Activated T-cell treated with anti-CD3 and anti-CD28 coated beads, Interleukin-2, amount 50 U/mL, for 24 hours (primary cell): ENCODE data around the gene XYLT1.
"Not testable (repeated sequence)": the region's sequence is repeated elsewhere in the genome, so short reads cannot be mapped to it uniquely, and the experiment has no call there.

Source experiments
- DNase-seq: peaks from one replicate; pipeline ENCODE4 v3.0.0-alpha.2; 2020
- H3K27ac Mint-ChIP-seq: 2 replicates; pipeline ENCODE4 v1.8.0; 2020; ENCODE audit warnings: mild to moderate bottlenecking, mixed read lengths
- H3K27me3 Mint-ChIP-seq: 2 replicates; pipeline ENCODE4 v1.8.0; 2020; ENCODE audit warnings: mixed read lengths
- H3K36me3 Mint-ChIP-seq: 2 replicates; pipeline ENCODE4 v1.8.0; 2020; ENCODE audit warnings: low read depth, mixed read lengths
- H3K4me1 Mint-ChIP-seq: 2 replicates; pipeline ENCODE4 v1.8.0; 2020; ENCODE audit warnings: low read depth, mixed read lengths
- H3K4me3 Mint-ChIP-seq: 2 replicates; pipeline ENCODE4 v1.8.0; 2020; ENCODE audit warnings: mild to moderate bottlenecking, moderate library complexity, mixed read lengths
- H3K9me3 Mint-ChIP-seq: 2 replicates; pipeline ENCODE4 v1.8.0; 2020; ENCODE audit warnings: mixed read lengths

The XYLT1 gene, protein sequence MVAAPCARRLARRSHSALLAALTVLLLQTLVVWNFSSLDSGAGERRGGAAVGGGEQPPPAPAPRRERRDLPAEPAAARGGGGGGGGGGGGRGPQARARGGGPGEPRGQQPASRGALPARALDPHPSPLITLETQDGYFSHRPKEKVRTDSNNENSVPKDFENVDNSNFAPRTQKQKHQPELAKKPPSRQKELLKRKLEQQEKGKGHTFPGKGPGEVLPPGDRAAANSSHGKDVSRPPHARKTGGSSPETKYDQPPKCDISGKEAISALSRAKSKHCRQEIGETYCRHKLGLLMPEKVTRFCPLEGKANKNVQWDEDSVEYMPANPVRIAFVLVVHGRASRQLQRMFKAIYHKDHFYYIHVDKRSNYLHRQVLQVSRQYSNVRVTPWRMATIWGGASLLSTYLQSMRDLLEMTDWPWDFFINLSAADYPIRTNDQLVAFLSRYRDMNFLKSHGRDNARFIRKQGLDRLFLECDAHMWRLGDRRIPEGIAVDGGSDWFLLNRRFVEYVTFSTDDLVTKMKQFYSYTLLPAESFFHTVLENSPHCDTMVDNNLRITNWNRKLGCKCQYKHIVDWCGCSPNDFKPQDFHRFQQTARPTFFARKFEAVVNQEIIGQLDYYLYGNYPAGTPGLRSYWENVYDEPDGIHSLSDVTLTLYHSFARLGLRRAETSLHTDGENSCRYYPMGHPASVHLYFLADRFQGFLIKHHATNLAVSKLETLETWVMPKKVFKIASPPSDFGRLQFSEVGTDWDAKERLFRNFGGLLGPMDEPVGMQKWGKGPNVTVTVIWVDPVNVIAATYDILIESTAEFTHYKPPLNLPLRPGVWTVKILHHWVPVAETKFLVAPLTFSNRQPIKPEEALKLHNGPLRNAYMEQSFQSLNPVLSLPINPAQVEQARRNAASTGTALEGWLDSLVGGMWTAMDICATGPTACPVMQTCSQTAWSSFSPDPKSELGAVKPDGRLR

DNA sequence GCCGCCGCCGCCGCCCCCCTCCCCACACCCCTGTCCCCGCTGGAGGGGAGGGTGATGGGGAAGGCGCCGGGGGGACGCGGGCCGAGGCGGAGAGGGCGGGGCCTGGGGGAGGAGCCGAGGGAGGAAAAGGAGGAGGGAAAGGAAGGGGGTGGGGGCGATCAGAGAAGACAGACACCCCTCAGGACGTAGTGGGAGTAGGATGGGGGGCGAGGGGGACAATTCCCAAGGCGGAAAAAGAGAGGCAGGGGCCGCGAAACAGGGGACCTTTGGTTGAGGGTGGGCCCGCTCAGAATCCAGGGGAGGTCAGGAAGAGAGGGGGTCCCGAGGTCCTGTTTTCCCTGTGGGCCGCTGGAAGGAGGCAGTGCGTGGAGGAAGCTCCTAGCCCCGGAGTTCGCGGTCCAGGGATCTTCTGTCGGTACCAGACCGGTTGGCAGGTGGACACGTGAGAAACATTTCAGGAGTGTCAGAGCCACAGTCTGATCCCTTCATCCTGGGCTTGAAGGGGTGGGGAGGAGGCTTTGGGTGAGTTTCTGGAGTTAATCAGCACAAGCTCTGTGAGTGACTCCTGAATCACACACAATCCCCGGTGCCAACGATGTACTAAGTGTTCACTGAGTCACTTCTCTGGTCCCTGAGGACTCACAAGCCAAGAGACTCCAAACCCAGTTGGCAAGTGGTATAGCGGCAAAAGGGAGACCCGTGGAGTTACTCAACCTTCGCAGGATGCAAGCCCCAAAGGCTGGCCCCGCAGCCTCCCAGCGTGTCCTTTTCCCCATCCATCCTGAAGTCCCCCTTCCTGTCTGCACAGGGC, at the start of gene XYLT1:
XYLT1 (minus strand) TSS at position 53 of the 811 bp plus-strand sequence. CDS start 164 bp downstream, outside the sequence.
- no peaks in the 10 kb centered on the region for H3K27me3 Mint-ChIP-seq
- H3K4me1 Mint-ChIP-seq = peaks cover 68% of the 10 kb centered on the region
- H3K4me3 Mint-ChIP-seq = peak within 1 kb of the TSS; percentile 86
- DNase-seq = peak; percentile 69
- H3K36me3 Mint-ChIP-seq = peaks cover 4% of the 10 kb centered on the region
- no peaks in the 10 kb centered on the region for H3K9me3 Mint-ChIP-seq
- H3K27ac Mint-ChIP-seq = peak within 1 kb of the TSS; percentile 83

- peaks cover 6% of the 10 kb centered on the region for H3K27me3 Mint-ChIP-seq
- H3K4me3 Mint-ChIP-seq = no peak overlapping the region
- no peaks in the 10 kb centered on the region for H3K4me1 Mint-ChIP-seq
These were observed 49.4 kb upstream of the XYLT1 start for GRCh38 chr16:17520111-17520510.

DNA sequence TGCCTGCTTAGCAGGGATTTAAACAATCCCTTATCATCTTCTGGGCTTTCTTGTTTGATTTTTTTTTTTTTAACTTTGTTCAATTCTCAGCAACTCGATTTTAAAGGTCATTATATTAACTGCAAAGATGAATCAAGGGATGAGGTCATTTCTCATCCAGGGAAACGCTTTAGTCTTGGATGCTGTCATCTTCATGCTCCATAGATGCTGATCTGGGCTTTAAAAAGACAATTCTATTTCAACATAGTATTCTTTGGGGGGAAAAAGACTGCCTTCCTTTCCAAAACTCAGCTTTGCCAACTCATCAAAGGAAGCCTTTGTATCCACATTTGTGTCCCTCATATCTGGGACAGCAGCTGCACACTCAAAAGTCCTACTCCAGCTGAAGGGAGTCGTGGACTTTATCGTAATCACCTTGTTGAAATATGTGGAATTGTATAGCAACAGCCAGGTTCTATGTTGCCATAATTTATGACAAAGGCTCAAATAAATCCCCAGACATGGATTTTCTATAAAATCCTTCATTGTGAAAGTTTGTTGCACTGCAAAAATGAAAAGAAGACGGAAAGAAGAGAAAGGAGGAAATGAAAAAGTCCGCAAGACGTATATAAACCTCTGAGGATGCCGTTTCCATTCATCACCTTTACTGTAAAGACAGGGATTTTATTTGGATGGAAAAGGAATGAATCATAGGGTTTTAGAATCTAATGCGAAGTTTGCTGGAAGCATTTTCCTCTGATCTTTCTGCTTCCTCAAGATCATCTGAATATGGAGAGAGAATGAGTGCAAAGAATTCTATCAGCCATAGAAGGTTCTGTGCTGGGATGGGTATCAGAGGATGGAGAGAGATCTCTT, 48.6 kb upstream of the XYLT1 start:
- no peaks in the 10 kb centered on the region for H3K4me1 Mint-ChIP-seq
- no peaks in the 10 kb centered on the region for H3K9me3 Mint-ChIP-seq
- peaks cover 10% of the 10 kb centered on the region for H3K27me3 Mint-ChIP-seq
- H3K4me3 Mint-ChIP-seq = no peak overlapping the region
- H3K27ac Mint-ChIP-seq = no peak overlapping the region
- no peak for DNase-seq
- H3K36me3 Mint-ChIP-seq = no peaks in the 10 kb centered on the region

More at GRCh38 chr16:17520111-17520510, 49.4 kb upstream of the XYLT1 start:
- H3K27ac Mint-ChIP-seq = no peak overlapping the region
- no peaks in the 10 kb centered on the region for H3K36me3 Mint-ChIP-seq
- no peak for DNase-seq
- no peaks in the 10 kb centered on the region for H3K9me3 Mint-ChIP-seq

DNA sequence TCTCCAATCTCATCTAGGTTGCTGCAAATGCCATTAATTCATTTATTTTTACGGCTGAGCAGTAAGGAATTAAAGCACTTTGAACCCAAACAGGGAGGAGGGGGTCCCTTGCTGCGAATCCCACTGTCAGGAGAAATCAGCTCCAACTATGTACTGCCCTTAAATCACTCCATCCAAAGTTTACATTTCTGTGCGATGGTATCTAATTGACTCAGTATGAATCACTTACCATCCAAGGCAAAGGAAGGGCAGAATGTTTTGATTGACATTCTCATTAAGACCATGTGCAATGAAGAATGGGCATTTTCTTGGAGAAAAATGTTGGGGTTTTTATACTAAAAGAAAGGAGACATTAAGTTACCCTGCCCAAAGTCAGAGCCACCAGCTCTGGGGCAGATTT, 47.7 kb upstream of the XYLT1 start:
- Mint-ChIP-seq H3K27me3 (peaks cover 14% of the 10 kb centered on the region), H3K9me3 (no peaks in the 10 kb centered on the region), H3K4me1 (no peaks in the 10 kb centered on the region), H3K36me3 (no peaks in the 10 kb centered on the region), H3K4me3 (no peak overlapping the region), H3K27ac (no peak overlapping the region)
- DNase-seq = no peak

DNA sequence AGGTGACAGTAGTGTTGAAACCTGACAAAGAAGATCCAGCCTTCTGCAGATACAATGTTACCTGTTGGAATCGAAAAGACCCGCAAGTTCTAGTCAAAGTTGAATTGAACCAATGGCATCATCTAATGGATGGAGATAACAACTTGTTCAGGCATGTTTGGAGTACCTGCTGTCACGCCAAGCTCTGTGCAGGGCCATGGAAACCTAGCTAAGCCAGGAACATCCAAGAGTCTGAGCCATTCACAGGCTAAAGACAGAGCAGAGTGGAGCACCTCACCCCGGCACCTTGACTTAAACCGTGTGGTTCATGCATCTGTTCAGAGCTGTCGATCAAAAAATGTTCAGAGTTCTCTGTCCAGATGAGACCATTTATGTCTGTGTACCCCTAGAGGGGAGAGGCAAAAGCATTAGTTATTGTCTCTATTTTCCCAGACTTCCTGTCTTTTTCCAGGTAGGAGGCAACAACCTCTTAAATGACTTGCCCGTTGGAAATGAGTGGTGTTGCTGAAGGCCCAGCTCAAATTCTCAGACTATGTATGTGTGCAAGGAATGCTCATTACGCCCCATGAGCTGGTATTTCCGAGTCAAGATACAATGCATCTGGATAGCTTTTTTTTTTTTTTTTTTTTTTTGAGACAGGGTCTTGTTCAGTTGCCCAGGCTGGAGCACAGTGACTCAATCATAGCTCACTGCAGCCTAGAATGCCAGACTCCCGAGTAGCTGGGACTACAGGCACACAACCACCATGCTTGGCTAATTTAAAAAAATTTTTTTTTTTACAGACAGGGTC, 44.9 kb upstream of the XYLT1 start:
- Mint-ChIP-seq H3K4me3 (no peak overlapping the region), H3K36me3 (no peaks in the 10 kb centered on the region), H3K27me3 (peaks cover 17% of the 10 kb centered on the region), H3K4me1 (no peaks in the 10 kb centered on the region), H3K27ac (no peak overlapping the region), H3K9me3 (no peaks in the 10 kb centered on the region)
- DNase-seq = no peak

DNA sequence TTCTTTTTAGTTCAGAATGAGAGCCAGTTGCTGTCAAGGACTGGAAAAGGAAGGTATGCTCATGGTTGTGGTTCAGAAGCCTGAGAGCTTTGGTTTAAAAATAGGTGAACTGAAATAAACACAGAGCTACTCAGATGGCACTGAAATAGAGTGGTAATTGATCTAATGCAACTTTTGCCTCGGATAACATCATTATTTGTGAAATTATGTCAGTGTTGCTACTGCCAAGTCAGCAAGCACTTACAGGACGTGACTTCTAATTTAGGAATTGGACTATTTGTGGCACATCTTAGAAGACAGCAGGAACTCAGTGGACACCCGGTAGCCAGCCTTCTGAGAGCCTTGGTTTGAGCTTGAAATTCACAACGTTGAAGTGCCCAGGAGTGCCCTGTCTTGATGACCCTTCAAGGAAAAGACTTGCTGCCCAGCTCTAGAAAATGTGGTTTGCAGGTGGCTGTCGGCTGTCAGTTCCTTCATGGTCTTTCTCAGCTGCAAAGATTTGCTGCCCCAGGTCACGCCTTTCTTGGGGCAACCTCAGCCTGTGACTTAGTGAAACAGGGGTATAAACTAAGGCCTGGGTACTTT, 42.0 kb upstream of the XYLT1 start:
- Mint-ChIP-seq H3K27ac (no peak overlapping the region), H3K9me3 (peaks cover 10% of the 10 kb centered on the region), H3K4me3 (no peak overlapping the region)

DNA sequence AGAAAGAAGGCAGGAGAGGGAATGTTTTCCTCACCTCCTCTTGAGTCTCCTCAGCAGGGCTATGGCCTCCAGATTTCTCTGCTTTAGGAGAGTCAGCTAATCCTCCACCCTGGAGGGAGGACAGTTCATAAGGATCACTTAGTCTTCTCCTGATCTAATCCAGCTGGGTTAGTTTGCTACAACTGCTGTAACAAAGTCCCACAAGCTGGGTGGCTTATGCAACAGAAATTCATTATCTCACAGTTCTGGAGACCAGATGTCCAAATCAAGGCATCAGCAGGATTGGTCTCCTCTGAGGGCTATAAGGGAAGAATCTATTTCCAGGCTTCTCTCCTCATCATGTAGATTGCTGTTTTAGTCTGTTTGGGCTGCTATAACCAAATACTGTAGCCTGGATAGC, 40.6 kb upstream of the XYLT1 start:
- Mint-ChIP-seq H3K27me3 (peaks cover 18% of the 10 kb centered on the region), H3K4me3 (no peak overlapping the region), H3K4me1 (no peaks in the 10 kb centered on the region), H3K9me3 (peaks cover 10% of the 10 kb centered on the region), H3K36me3 (no peaks in the 10 kb centered on the region), H3K27ac (no peak overlapping the region)
- DNase-seq = no peak

More for the DNA sequence above, 42.0 kb upstream of the XYLT1 start:
- DNase-seq = no peak
- Mint-ChIP-seq H3K27me3 (peaks cover 18% of the 10 kb centered on the region), H3K36me3 (no peaks in the 10 kb centered on the region), H3K4me1 (no peaks in the 10 kb centered on the region)

GRCh38 chr16:17510567-17510966, 39.8 kb upstream of the XYLT1 start:
- Mint-ChIP-seq H3K9me3 (peaks cover 10% of the 10 kb centered on the region), H3K36me3 (no peaks in the 10 kb centered on the region)

GRCh38 chr16:17509194-17509593, 38.4 kb upstream of the XYLT1 start:
- no peaks in the 10 kb centered on the region for H3K4me1 Mint-ChIP-seq
- H3K36me3 Mint-ChIP-seq = no peaks in the 10 kb centered on the region
- peaks cover 10% of the 10 kb centered on the region for H3K9me3 Mint-ChIP-seq
- no peak overlapping the region for H3K27ac Mint-ChIP-seq
- no peak overlapping the region for H3K4me3 Mint-ChIP-seq
- H3K27me3 Mint-ChIP-seq = peaks cover 9% of the 10 kb centered on the region
- no peak for DNase-seq

More at GRCh38 chr16:17510567-17510966, 39.8 kb upstream of the XYLT1 start:
- no peak for DNase-seq
- Mint-ChIP-seq H3K27me3 (peaks cover 18% of the 10 kb centered on the region), H3K4me1 (no peaks in the 10 kb centered on the region), H3K4me3 (no peak overlapping the region), H3K27ac (no peak overlapping the region)

GRCh38 chr16:17508303-17508702, 37.5 kb upstream of the XYLT1 start:
- no peaks in the 10 kb centered on the region for H3K4me1 Mint-ChIP-seq
- no peaks in the 10 kb centered on the region for H3K36me3 Mint-ChIP-seq
- H3K9me3 Mint-ChIP-seq = peaks cover 10% of the 10 kb centered on the region
- no peak overlapping the region for H3K27ac Mint-ChIP-seq
- no peak for DNase-seq
- no peak overlapping the region for H3K4me3 Mint-ChIP-seq
- H3K27me3 Mint-ChIP-seq = peaks cover 6% of the 10 kb centered on the region

GRCh38 chr16:17507516-17507915, 36.8 kb upstream of the XYLT1 start:
- not testable (repeated sequence) for H3K27me3 Mint-ChIP-seq, H3K27ac Mint-ChIP-seq, H3K36me3 Mint-ChIP-seq, H3K4me3 Mint-ChIP-seq, DNase-seq, H3K4me1 Mint-ChIP-seq
- H3K9me3 Mint-ChIP-seq = peaks cover 10% of the 10 kb centered on the region

GRCh38 chr16:17505828-17506227, 35.1 kb upstream of the XYLT1 start:
- not testable (repeated sequence) for DNase-seq, H3K27me3 Mint-ChIP-seq, H3K36me3 Mint-ChIP-seq, H3K4me3 Mint-ChIP-seq, H3K4me1 Mint-ChIP-seq, H3K27ac Mint-ChIP-seq
- peaks cover 10% of the 10 kb centered on the region for H3K9me3 Mint-ChIP-seq
